DMS53 treated with DMSO at 0.1 percent for 48 hours (cell line): ENCODE results near the gene MRPS7.
A peak's percentile ranks its signal among the peaks of the same experiment; 100 is the strongest.
"Not testable (repeated sequence)": the region's sequence is repeated elsewhere in the genome, so short reads cannot be mapped to it uniquely, and the experiment has no call there.

ENCODE experiments used
- DNase-seq: peaks from one replicate; lab custom pipeline; 2025; ENCODE audit not compliant: unreplicated experiment; lab: John Stamatoyannopoulos, UW

Gene MRPS7

GRCh38 chr17:75270966-75271232, 9.2 kb downstream of the MRPS7 start, which contains the start of gene MIF4GD:
Gene MIF4GD, minus strand, starts transcription at chr17:75271231. Its CDS starts 1,036 bp downstream, at chr17:75270195.
- DNase-seq = peak; percentile 56

DNA sequence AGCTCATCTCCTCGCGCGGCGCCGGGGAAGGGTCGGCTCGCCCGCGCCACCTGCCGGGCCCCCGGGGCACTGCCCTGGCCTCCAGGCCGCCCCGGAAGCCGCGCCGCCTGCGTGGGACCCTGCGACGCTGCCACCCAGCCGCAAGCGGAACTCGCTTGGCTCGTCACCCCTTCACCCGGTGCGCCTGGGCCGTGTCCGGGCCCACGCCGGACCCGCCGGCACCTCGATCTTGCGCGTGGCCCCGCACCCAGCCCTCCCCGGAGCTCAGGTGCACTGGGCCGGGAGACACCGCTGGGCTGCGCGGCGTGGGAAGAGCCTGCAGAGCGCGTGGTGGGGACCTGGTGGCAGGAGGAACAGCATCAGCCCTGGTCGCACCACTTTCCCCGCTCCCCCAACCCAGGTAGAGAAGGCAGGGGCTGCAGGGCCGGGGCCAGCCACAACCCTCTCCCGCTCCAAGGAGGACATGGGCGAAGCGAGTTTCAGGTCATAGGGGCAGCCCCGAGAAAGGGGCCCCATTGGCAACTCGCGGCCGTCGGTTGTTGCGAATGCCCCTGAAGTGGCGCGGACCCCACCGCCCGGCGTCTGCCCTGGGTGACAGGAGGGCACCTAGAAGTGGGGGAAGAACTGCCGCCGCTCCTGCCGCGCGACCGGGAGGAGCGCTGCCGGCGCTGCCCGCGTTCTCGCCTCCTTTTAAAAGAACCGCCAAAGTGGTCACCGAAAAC, 9.7 kb downstream of the MRPS7 start:
- no peak for DNase-seq

DNA sequence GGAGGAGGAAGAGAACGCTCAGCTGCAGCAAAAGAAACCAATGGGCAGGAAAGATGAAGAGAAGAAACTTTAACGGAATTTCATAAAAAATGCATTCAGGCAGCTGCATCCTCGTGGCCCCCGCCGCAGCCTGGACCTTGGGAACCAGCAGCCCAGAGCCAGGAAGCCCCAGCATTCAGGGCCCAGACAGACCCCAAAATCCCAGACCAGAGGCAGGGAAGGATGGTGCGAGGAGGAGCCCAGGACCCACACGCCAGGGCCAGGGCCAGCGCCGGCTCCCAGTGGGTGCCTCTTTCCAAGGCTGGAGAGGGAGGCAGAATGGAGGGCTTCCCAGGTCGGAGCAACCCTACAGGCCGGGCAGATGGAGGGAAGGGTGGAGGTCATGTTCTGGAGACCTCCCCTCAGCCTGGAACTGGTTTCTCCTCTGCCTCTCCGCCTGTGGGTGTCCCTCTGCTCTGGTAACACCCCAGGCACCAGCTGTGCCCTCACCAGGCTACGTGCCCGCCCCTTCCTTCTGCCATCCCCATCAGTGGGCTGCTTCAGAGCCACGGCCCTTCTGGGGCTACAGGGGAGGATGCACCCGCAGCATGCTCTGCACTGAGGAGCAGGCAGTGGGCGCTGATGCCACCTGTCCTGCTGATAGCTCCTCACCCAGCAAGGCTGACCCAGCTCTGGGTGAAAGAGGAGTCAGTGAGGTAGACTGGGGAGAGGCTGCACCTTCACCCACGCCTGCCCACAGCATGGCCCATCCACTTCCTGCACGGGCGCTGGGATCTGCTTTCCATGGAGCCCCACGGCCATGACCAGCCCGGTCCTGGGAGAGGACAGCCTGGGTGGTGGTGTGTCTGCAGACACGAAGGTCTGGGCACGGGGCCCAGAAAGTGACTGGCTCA, 10.5 kb downstream of the MRPS7 start:
- DNase-seq = no peak

- DNase-seq = no peak
Observed at GRCh38 chr17:75272848-75273184, 11.1 kb downstream of the MRPS7 start.

DNA sequence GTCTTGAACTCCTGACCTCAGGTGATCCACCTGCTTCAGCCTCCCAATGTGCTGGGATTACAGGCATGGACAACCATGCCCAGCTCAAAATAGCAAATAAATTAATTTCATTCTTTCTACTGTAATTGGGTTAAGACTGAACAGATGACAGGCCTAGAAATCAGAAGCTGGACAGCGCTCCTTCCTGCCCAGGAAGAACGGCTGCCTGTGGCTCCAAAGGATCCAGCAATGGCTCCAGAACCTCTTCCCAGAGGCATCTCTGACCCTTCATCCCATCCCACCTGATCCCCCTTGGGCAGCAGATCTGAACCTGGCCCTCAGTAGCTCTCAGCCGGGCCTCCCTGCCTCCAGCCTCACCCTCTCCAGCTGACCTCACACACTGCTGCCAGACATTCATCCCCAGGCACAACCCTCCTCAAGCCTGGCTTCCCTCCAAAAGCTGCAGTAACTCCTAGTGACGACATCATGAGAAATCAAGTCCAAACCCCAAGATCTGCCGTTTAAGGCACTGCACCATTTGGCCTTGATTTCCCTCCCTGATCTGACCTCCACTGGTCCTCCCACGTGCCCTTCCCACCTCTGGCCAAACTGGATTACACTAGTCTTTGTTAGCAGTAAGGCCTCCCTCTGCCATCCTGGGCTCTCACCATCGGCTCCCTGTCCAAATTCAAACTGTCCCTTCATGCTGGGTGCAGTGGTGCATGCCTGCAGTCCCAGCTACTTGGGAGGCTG, 12.5 kb downstream of the MRPS7 start:
- no peak for DNase-seq

DNA sequence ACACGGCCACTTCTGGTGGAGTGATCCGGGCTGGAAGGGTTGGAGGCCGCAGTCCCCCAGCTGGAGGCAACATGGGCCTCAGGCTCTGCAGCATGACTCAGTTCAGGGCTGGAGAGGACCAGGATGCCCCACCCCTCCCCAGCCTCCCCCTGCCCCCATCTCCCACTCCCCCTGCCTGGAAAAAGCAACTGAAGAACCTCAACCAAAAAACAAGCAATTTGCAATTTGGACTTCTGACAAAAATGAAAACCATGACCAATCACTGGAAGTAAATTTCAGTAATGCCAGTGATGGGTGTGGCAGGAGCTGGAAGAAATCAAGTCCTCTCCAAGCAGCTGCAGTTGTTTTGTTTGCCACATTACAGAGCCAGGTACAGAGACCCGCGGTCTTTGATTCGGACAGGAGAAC, 16.0 kb downstream of the MRPS7 start:
- no peak for DNase-seq

DNA sequence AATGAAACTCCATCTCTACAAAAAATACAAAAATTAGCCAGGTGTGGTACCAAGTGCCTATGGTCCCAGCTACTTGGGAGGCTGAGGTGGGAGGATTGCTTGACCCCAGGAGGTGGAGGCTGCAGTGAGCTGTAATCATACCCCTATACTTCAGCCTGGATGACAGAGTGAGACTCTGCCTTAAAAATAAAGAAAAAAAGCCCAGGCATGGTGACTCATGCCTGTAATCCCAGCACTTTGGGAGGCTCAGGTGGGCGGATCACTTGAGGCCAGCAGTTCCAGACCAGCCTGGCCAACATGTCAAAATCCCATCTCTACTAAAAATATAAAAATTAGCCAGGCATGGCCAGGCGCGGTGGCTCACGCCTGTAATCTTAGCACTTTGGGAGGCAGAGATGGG, 18.5 kb downstream of the MRPS7 start:
- not testable (repeated sequence) for DNase-seq

GRCh38 chr17:75285123-75285522, 23.4 kb downstream of the MRPS7 start:
- no peak for DNase-seq

- no peak for DNase-seq
Observed at GRCh38 chr17:75287221-75287620, 25.5 kb downstream of the MRPS7 start.

GRCh38 chr17:75288359-75288758, 26.7 kb downstream of the MRPS7 start:
- no peak for DNase-seq

GRCh38 chr17:75288770-75289114, 27.1 kb downstream of the MRPS7 start:
- DNase-seq = peak; percentile 76

GRCh38 chr17:75289115-75289831, 27.6 kb downstream of the MRPS7 start, which contains the start of gene SLC25A19:
Gene SLC25A19, minus strand, starts transcription at chr17:75289433. Its CDS starts 2,669 bp downstream, at chr17:75286764.
- peak; percentile 98 for DNase-seq

DNA sequence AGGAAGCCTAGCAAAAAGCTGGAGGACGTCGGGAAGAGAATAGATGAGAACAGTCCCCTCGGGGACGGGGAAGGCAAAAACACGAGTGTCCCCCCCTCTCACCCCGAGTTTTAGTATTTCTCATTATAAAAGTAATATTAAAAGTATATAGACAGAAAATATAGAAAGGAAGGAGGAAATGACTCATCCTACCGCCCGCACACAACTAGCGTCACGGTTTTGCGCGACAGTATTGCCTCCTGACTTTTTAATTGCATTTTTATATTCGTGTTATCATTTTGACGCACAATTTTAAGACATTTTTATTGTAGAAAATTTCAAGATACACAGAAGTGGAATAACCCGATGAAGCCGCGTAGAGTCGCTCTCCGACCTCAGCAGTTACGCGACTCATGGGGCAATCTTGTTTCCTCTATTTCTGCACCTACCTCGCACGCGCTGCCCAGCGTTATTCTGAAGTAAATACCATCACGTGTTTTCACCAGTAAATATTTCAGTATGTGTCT, 28.2 kb downstream of the MRPS7 start:
- peak; percentile 61 for DNase-seq

- not testable (repeated sequence) for DNase-seq
Observed at GRCh38 chr17:75292810-75293448, 31.2 kb downstream of the MRPS7 start.

GRCh38 chr17:75295201-75296158, 33.8 kb downstream of the MRPS7 start:
- no peak for DNase-seq

DNA sequence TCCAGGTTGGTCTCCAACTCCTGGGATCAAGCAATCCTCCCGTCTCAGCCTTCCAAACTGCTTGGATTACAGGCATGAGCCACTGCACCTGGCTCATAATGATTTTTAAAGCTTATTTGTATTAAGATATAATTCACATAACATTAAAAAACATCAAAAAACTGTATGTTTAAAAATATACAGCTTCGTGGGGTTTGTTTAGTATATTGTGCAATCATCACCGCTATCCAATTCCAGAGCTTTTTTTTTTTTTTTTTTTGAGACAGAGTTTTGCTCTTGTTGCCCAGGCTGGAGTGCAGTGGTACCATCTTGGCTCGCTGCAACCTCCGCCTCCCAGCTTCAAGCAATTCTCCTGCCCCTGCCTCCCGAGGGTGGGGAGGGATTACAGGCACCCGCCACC, 38.6 kb downstream of the MRPS7 start:
- DNase-seq = no peak

DNA sequence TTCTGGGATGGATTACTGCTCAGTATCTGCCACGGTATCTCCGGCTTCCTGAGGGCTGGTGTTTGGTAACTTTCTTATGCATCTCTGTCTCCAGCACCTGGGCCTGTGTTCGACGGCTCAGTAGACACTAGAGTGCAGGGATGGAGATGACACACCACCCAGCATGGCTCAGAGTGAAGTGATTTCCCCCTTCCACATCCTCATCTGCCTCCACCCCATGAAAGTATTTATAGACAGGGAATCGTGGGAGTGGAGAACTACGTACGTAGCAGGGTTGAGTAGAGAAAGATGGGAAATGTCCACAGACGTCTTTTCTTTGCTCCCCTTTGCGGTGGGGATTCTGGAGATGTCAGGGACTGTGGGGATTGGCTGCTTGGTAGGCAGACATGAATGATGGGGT, 39.4 kb downstream of the MRPS7 start:
- DNase-seq = no peak

- no peak for DNase-seq
Observed at GRCh38 chr17:75301502-75302206, 40.0 kb downstream of the MRPS7 start.
